Measurements from ENCODE around the gene KIFC1. TPM values are rescaled to one million over a fixed set of nuclear protein-coding genes. Genes with fewer than 3 reads are reported as not detected.

Gene KIFC1
- total RNA-seq, 1 donor from 2014 or later = 14.8 TPM

DNA sequence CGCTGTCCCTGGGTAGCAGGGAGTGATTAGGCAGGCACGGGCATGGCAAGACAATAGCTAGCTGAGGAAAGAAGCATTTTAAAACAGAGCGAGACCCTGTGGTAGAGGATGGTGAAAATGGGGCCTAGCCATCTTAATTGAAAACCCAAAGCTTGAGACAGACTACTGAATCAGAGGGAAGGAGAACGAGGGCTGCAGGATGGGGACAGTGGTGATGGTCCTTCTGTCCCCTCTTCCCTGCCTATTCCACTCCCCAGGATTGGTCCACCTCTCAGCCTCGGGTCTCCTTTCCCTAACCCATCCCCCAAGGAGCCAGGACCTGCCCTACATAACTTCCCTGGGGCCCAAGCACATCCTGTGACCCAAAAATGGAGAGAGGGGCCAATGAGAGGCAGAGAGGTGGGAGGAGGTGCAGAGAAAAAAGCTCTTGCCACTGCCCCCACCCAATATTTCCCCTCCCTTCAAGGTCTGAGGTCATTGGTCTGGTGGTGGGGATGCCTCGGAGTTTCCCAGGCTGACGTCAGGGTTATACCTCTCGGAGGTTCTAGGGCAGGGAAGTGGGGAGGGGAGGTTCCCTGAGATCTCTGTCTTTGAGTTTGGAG, 27.2 kb downstream of the KIFC1 start:
- H3K36me3 Mint-ChIP-seq (ENCODE audit: unreplicated experiment) = peaks cover 11% of the 10 kb centered on the region
- H3K27me3 Mint-ChIP-seq (ENCODE audit: unreplicated experiment) = peaks cover 26% of the 10 kb centered on the region
- TF ChIP-seq, protein P1, sequence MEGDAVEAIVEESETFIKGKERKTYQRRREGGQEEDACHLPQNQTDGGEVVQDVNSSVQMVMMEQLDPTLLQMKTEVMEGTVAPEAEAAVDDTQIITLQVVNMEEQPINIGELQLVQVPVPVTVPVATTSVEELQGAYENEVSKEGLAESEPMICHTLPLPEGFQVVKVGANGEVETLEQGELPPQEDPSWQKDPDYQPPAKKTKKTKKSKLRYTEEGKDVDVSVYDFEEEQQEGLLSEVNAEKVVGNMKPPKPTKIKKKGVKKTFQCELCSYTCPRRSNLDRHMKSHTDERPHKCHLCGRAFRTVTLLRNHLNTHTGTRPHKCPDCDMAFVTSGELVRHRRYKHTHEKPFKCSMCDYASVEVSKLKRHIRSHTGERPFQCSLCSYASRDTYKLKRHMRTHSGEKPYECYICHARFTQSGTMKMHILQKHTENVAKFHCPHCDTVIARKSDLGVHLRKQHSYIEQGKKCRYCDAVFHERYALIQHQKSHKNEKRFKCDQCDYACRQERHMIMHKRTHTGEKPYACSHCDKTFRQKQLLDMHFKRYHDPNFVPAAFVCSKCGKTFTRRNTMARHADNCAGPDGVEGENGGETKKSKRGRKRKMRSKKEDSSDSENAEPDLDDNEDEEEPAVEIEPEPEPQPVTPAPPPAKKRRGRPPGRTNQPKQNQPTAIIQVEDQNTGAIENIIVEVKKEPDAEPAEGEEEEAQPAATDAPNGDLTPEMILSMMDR (IDR thresholded peaks at IDR 0.05; ENCODE audit: partially characterized antibody, unreplicated experiment) = no peak
- H3K27ac Mint-ChIP-seq (ENCODE audit: unreplicated experiment) = peak overlapping the region; percentile 98
- peaks cover 22% of the 10 kb centered on the region for H3K9me3 Mint-ChIP-seq (ENCODE audit: unreplicated experiment)
- no peak for DNase-seq
- peaks cover 52% of the 10 kb centered on the region for H3K4me1 Mint-ChIP-seq (ENCODE audit: low read depth, unreplicated experiment)
- peak overlapping the region; percentile 97 for H3K4me3 Mint-ChIP-seq (ENCODE audit: unreplicated experiment)

GRCh38 chr6:33419580-33420490, 28.2 kb downstream of the KIFC1 start, which contains the start of gene SYNGAP1:
Gene SYNGAP1 (plus strand): TSS chr6:33420065. CDS start chr6:33420265, 200 bp downstream.
- peaks cover 24% of the 10 kb centered on the region for H3K9me3 Mint-ChIP-seq (ENCODE audit: unreplicated experiment)
- H3K27ac Mint-ChIP-seq (ENCODE audit: unreplicated experiment) = peak within 1 kb of the TSS; percentile 98
- TF ChIP-seq, protein P1 (IDR thresholded peaks at IDR 0.05; ENCODE audit: partially characterized antibody, unreplicated experiment) = no peak
- H3K36me3 Mint-ChIP-seq (ENCODE audit: unreplicated experiment) = peaks cover 15% of the 10 kb centered on the region
- peaks cover 60% of the 10 kb centered on the region for H3K4me1 Mint-ChIP-seq (ENCODE audit: low read depth, unreplicated experiment)
- peak within 1 kb of the TSS; percentile 97 for H3K4me3 Mint-ChIP-seq (ENCODE audit: unreplicated experiment)
- H3K27me3 Mint-ChIP-seq (ENCODE audit: unreplicated experiment) = peaks cover 30% of the 10 kb centered on the region
- peak; percentile 80 for DNase-seq

DNA sequence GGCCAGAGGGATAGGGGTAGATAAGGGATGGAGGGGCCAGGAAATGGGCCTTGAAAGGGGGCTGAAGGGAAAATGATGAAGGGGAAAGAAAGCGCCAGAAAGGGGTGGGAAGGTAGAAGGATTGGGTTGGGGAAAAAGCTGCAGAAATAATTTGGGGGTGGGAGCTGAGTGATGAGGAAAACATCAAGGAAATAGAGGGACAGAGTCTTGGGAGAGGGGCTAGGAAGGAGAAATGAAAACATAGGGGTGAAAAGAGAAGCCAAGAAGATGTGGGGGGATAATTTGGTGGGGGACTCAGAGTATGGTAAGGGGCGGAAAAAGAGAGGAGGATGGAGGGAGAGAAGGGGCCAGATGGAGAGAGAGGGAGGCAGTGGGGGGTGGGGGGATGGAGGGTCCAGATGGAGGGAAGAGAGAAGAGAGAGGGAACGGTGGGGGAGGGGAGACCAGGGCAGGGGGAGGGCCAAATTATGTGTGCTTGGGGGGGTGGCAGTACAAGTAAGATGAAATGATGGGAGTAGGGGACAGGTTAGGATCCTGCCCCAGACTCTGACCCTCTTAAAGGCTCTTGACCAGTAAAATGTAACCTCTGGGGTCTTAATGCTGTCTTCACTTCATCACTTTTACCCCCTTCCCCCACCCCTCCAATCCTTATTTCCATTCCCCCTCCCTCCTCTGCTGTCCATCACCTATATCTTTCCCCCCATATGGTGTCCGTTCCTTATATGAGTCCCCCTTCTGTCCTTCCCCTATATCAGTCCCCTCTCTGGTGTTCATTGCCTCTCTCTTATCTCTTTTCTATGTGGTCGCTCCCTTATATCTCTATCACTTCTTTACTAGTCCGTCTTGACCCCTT, 29.1 kb downstream of the KIFC1 start:
- peaks cover 63% of the 10 kb centered on the region for H3K4me1 Mint-ChIP-seq (ENCODE audit: low read depth, unreplicated experiment)
- peak overlapping the region; percentile 81 for H3K4me3 Mint-ChIP-seq (ENCODE audit: unreplicated experiment)
- H3K36me3 Mint-ChIP-seq (ENCODE audit: unreplicated experiment) = peaks cover 15% of the 10 kb centered on the region
- H3K9me3 Mint-ChIP-seq (ENCODE audit: unreplicated experiment) = peaks cover 24% of the 10 kb centered on the region
- peak overlapping the region; percentile 97 for H3K27ac Mint-ChIP-seq (ENCODE audit: unreplicated experiment)
- TF ChIP-seq, protein P1 (IDR thresholded peaks at IDR 0.05; ENCODE audit: partially characterized antibody, unreplicated experiment) = no peak
- DNase-seq = no peak
- H3K27me3 Mint-ChIP-seq (ENCODE audit: unreplicated experiment) = peaks cover 30% of the 10 kb centered on the region

DNA sequence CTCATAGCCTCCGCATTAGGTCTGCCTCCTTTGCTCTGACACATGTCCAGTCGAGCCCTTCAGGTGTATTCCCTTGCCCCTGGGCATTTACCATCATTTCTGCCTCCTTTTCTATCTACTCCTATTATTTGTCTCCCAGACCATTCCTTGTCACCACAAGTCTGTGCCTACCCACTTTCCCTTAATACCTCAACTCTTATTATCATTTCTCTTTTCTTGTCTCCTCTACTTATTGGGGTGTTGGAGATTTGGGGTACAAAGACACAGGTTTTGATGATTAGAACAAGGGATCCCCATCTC, 29.7 kb downstream of the KIFC1 start:
- peaks cover 30% of the 10 kb centered on the region for H3K27me3 Mint-ChIP-seq (ENCODE audit: unreplicated experiment)
- peaks cover 60% of the 10 kb centered on the region for H3K4me1 Mint-ChIP-seq (ENCODE audit: low read depth, unreplicated experiment)
- peak overlapping the region; percentile 97 for H3K27ac Mint-ChIP-seq (ENCODE audit: unreplicated experiment)
- TF ChIP-seq, protein P1 (IDR thresholded peaks at IDR 0.05; ENCODE audit: partially characterized antibody, unreplicated experiment) = no peak
- H3K36me3 Mint-ChIP-seq (ENCODE audit: unreplicated experiment) = peaks cover 15% of the 10 kb centered on the region
- peaks cover 24% of the 10 kb centered on the region for H3K9me3 Mint-ChIP-seq (ENCODE audit: unreplicated experiment)
- DNase-seq = no peak
- peak overlapping the region; percentile 81 for H3K4me3 Mint-ChIP-seq (ENCODE audit: unreplicated experiment)
